Measurements from ENCODE around the gene SAMD1.

SAMD1 gene

GRCh38 chr19:14091081-14091812 is 696 bp upstream of the SAMD1 start:
- 0 to 1% methylated on average over 68 to 71 of the region's 72 CpGs for WGBS, 2 experiments
- H3K27me3 ChIP-seq (ENCODE audit: control insufficient read depth, insufficient read depth, low read length, poor library complexity, severe bottlenecking), result peaks cover 9% of the 10 kb centered on the region

GRCh38 chr19:14089662-14090508 is 666 bp downstream of the SAMD1 start:
- Histone ChIP-seq H3K27me3 (ENCODE audit: control insufficient read depth, insufficient read depth, low read length, poor library complexity, severe bottlenecking) (peaks cover 19% of the 10 kb centered on the region), H3K36me3 (ENCODE audit: control insufficient read depth, insufficient read depth, low read length) (peaks cover 14% of the 10 kb centered on the region), H3K4me3 (ENCODE audit: insufficient read depth, low read depth, low read length) (peak overlapping the region; percentile 53), H3K27ac (ENCODE audit: insufficient read depth, low read depth, low read length, poor library complexity, severe bottlenecking) (peak overlapping the region; percentile 69), H3K4me1 (ENCODE audit: control insufficient read depth, insufficient read depth, low read length) (peaks cover 10% of the 10 kb centered on the region), H3K9me3 (ENCODE audit: control insufficient read depth, low read length) (peaks cover 3% of the 10 kb centered on the region)
- 0 to 1% methylated on average over 138 to 141 of the region's 142 CpGs for WGBS, 2 experiments

More at GRCh38 chr19:14091081-14091812, 696 bp upstream of the SAMD1 start:
- Histone ChIP-seq H3K27ac (ENCODE audit: insufficient read depth, low read depth, low read length, poor library complexity, severe bottlenecking) (peak overlapping the region; percentile 55), H3K36me3 (ENCODE audit: control insufficient read depth, insufficient read depth, low read length) (peaks cover 14% of the 10 kb centered on the region), H3K4me3 (ENCODE audit: insufficient read depth, low read depth, low read length) (peak overlapping the region; percentile 56), H3K4me1 (ENCODE audit: control insufficient read depth, insufficient read depth, low read length) (peaks cover 10% of the 10 kb centered on the region), H3K9me3 (ENCODE audit: control insufficient read depth, low read length) (peaks cover 3% of the 10 kb centered on the region)

GRCh38 chr19:14089412-14089661 is 1.2 kb downstream of the SAMD1 start:
- Histone ChIP-seq H3K9me3 (ENCODE audit: control insufficient read depth, low read length) (peaks cover 3% of the 10 kb centered on the region), H3K27me3 (ENCODE audit: control insufficient read depth, insufficient read depth, low read length, poor library complexity, severe bottlenecking) (peaks cover 19% of the 10 kb centered on the region), H3K27ac (ENCODE audit: insufficient read depth, low read depth, low read length, poor library complexity, severe bottlenecking) (no peak overlapping the region), H3K4me3 (ENCODE audit: insufficient read depth, low read depth, low read length) (peak overlapping the region; percentile 36), H3K36me3 (ENCODE audit: control insufficient read depth, insufficient read depth, low read length) (peaks cover 14% of the 10 kb centered on the region), H3K4me1 (ENCODE audit: control insufficient read depth, insufficient read depth, low read length) (peaks cover 10% of the 10 kb centered on the region)
- 13 to 14% methylated on average over 16 of the region's 16 CpGs for WGBS, 2 experiments

- H3K9me3 ChIP-seq (ENCODE audit: control insufficient read depth, low read length), result peaks cover 3% of the 10 kb centered on the region
- H3K4me3 ChIP-seq (ENCODE audit: insufficient read depth, low read depth, low read length), result peak overlapping the region; percentile 36
- H3K27ac ChIP-seq (ENCODE audit: insufficient read depth, low read depth, low read length, poor library complexity, severe bottlenecking), result no peak overlapping the region
- H3K27me3 ChIP-seq (ENCODE audit: control insufficient read depth, insufficient read depth, low read length, poor library complexity, severe bottlenecking), result peaks cover 19% of the 10 kb centered on the region
- peaks cover 14% of the 10 kb centered on the region for H3K36me3 ChIP-seq (ENCODE audit: control insufficient read depth, insufficient read depth, low read length)
- peaks cover 10% of the 10 kb centered on the region for H3K4me1 ChIP-seq (ENCODE audit: control insufficient read depth, insufficient read depth, low read length)
- WGBS, 2 experiments, result 90 to 91% methylated on average over 30 of the region's 30 CpGs
Measured at GRCh38 chr19:14088634-14089411, 1.7 kb downstream of the SAMD1 start.

- Histone ChIP-seq H3K4me1 (ENCODE audit: control insufficient read depth, insufficient read depth, low read length) (no peaks in the 10 kb centered on the region), H3K9me3 (ENCODE audit: control insufficient read depth, low read length) (no peaks in the 10 kb centered on the region), H3K4me3 (ENCODE audit: insufficient read depth, low read depth, low read length) (no peak overlapping the region), H3K27me3 (ENCODE audit: control insufficient read depth, insufficient read depth, low read length, poor library complexity, severe bottlenecking) (peaks cover 19% of the 10 kb centered on the region), H3K27ac (ENCODE audit: insufficient read depth, low read depth, low read length, poor library complexity, severe bottlenecking) (no peak overlapping the region), H3K36me3 (ENCODE audit: control insufficient read depth, insufficient read depth, low read length) (peaks cover 14% of the 10 kb centered on the region)
- WGBS, 2 experiments, result 80 to 94% methylated on average over 5 of the region's 5 CpGs
Measured at GRCh38 chr19:14086098-14086497, 4.5 kb downstream of the SAMD1 start.

- Histone ChIP-seq H3K36me3 (ENCODE audit: control insufficient read depth, insufficient read depth, low read length) (peaks cover 14% of the 10 kb centered on the region), H3K4me1 (ENCODE audit: control insufficient read depth, insufficient read depth, low read length) (no peaks in the 10 kb centered on the region), H3K27me3 (ENCODE audit: control insufficient read depth, insufficient read depth, low read length, poor library complexity, severe bottlenecking) (peaks cover 19% of the 10 kb centered on the region), H3K4me3 (ENCODE audit: insufficient read depth, low read depth, low read length) (no peak within 1 kb of the TSS), H3K27ac (ENCODE audit: insufficient read depth, low read depth, low read length, poor library complexity, severe bottlenecking) (no peak within 1 kb of the TSS), H3K9me3 (ENCODE audit: control insufficient read depth, low read length) (no peaks in the 10 kb centered on the region)
- WGBS, 2 experiments, result 68 to 70% methylated on average over 54 of the region's 54 CpGs
Measured at GRCh38 chr19:14085309-14085995, 5.1 kb downstream of the SAMD1 start, which contains the start of gene C19orf67. Gene C19orf67, minus strand, starts transcription at chr19:14085783. Its CDS starts 156 bp downstream, at chr19:14085627.

- Histone ChIP-seq H3K27me3 (ENCODE audit: control insufficient read depth, insufficient read depth, low read length, poor library complexity, severe bottlenecking) (peaks cover 12% of the 10 kb centered on the region), H3K4me3 (ENCODE audit: insufficient read depth, low read depth, low read length) (no peak overlapping the region), H3K9me3 (ENCODE audit: control insufficient read depth, low read length) (no peaks in the 10 kb centered on the region), H3K4me1 (ENCODE audit: control insufficient read depth, insufficient read depth, low read length) (no peaks in the 10 kb centered on the region), H3K27ac (ENCODE audit: insufficient read depth, low read depth, low read length, poor library complexity, severe bottlenecking) (no peak overlapping the region), H3K36me3 (ENCODE audit: control insufficient read depth, insufficient read depth, low read length) (peaks cover 3% of the 10 kb centered on the region)
- WGBS, 2 experiments, result 53 to 61% methylated on average over 1 of the region's 1 CpG
Measured at GRCh38 chr19:14082675-14082960, 7.9 kb downstream of the SAMD1 start.

GRCh38 chr19:14081797-14082674 is 8.5 kb downstream of the SAMD1 start:
- Histone ChIP-seq H3K4me3 (ENCODE audit: insufficient read depth, low read depth, low read length) (peak overlapping the region; percentile 67), H3K27ac (ENCODE audit: insufficient read depth, low read depth, low read length, poor library complexity, severe bottlenecking) (peak overlapping the region; percentile 6), H3K4me1 (ENCODE audit: control insufficient read depth, insufficient read depth, low read length) (no peaks in the 10 kb centered on the region), H3K36me3 (ENCODE audit: control insufficient read depth, insufficient read depth, low read length) (no peaks in the 10 kb centered on the region), H3K27me3 (ENCODE audit: control insufficient read depth, insufficient read depth, low read length, poor library complexity, severe bottlenecking) (peaks cover 15% of the 10 kb centered on the region), H3K9me3 (ENCODE audit: control insufficient read depth, low read length) (no peaks in the 10 kb centered on the region)
- 44 to 45% methylated on average over 24 of the region's 24 CpGs for WGBS, 2 experiments

Measured in ectodermal cell (in vitro differentiated cells).